ENCODE results near the gene AGTPBP1.

DNA sequence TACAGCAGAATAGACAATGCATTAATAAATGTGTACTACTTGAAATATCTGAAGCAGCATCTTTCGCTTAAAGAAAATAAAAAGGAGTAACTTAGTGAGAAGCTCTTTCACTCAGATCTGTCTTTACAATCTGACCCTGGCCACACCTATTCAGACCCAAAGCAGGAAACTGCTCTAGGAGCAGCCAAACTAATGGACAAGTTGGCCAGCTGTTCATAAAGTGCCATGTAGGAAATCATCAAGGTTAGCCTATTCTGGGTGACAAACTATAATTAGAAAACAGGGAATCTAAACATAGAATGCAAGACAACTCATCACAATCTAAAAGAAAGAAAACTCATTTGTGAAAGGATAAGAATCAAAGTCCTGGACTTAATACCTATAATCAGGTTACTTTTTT, 101.3 kb downstream of the AGTPBP1 start:
- no peak for TF ChIP-seq CTCF (conservative IDR thresholded peaks at IDR 0.05; ENCODE audit: low read length)
- TF ChIP-seq EZH2phosphoT487 (IDR thresholded peaks at IDR 0.05; ENCODE audit: borderline replicate concordance): no peak

Measured in Loucy (cell line).